HepG2 (cell line): ENCODE data around the gene OGFOD3. TPM values are rescaled to one million over a fixed set of nuclear protein-coding genes. Genes with fewer than 3 reads are reported as not detected.

ENCODE experiments used
- AHDC1 ChIP-seq: sonication (generic); formaldehyde crosslinking; IDR thresholded peaks from 2 replicates; pipeline ENCODE4 v1.5.1; 2020; ENCODE audit warnings: mild to moderate bottlenecking, missing genetic modification reagents, borderline replicate concordance
- CAMTA2 ChIP-seq: sonication (generic); formaldehyde crosslinking; IDR thresholded peaks from 2 replicates; pipeline ENCODE4 v1.4.0; 2020; ENCODE audit warnings: mild to moderate bottlenecking, missing genetic modification reagents, borderline replicate concordance
- CEBPZ ChIP-seq: IDR thresholded peaks from 2 replicates; pipeline ENCODE4 v1.6.1; 2012; ENCODE audit warnings: low read length, improper control_type of control experiment
- CENPX ChIP-seq: sonication (generic); formaldehyde crosslinking; IDR thresholded peaks from 2 replicates; pipeline ENCODE4 v1.9.0; 2021; ENCODE audit warnings: mild to moderate bottlenecking, missing genetic modification reagents, moderate library complexity
- FOXJ3 ChIP-seq: sonication (generic); formaldehyde crosslinking; IDR thresholded peaks from 2 replicates; pipeline ENCODE4 v1.4.0; 2020; ENCODE audit warnings: missing genetic modification reagents, mild to moderate bottlenecking, borderline replicate concordance
- HMG20B ChIP-seq: conservative IDR thresholded peaks from 2 replicates; pipeline ENCODE4 v1.6.1; 2016; ENCODE audit warnings: missing genetic modification reagents, missing compliant biosample characterization
- NFATC3 ChIP-seq: sonication (generic); formaldehyde crosslinking; IDR thresholded peaks from 2 replicates; pipeline ENCODE4 v1.5.1; 2020; ENCODE audit warnings: mild to moderate bottlenecking, missing genetic modification reagents
- PHF21A ChIP-seq: sonication (generic); formaldehyde crosslinking; IDR thresholded peaks from 2 replicates; pipeline ENCODE4 v1.5.0; 2020; ENCODE audit warnings: mild to moderate bottlenecking, missing genetic modification reagents
- PITX1 ChIP-seq: sonication (generic); formaldehyde crosslinking; IDR thresholded peaks from 2 replicates; pipeline ENCODE4 v1.5.1; 2020; ENCODE audit warnings: mild to moderate bottlenecking, missing genetic modification reagents
- WIZ ChIP-seq: sonication (generic); formaldehyde crosslinking; IDR thresholded peaks from 2 replicates; pipeline ENCODE4 v1.5.1; 2020; ENCODE audit warnings: mild to moderate bottlenecking, missing genetic modification reagents
- ZFP1 ChIP-seq: IDR thresholded peaks from 2 replicates; pipeline ENCODE4 v1.6.1; 2016
- ZKSCAN8 ChIP-seq: IDR thresholded peaks from 2 replicates; pipeline ENCODE4 v1.6.1; 2016; ENCODE audit warnings: borderline replicate concordance, missing genetic modification reagents, missing compliant biosample characterization
- ZNF331 ChIP-seq: sonication (generic); formaldehyde crosslinking; IDR thresholded peaks from 2 replicates; pipeline ENCODE4 v1.4.0; 2020; ENCODE audit warnings: missing genetic modification reagents
- ZNF552 ChIP-seq: sonication (generic); formaldehyde crosslinking; IDR thresholded peaks from 2 replicates; pipeline ENCODE4 v1.9.0; 2022; ENCODE audit warnings: missing genetic modification reagents, mild to moderate bottlenecking, borderline replicate concordance
- ZNF710 ChIP-seq: sonication (generic); formaldehyde crosslinking; IDR thresholded peaks from 2 replicates; pipeline ENCODE4 v1.5.0; 2020; ENCODE audit warnings: mild to moderate bottlenecking, missing genetic modification reagents, borderline replicate concordance
- polyA plus RNA-seq, 8 experiments: library from polyadenylated mRNA; depleted of rRNA in 3 of 8; stranded (reverse) in 7 of 8; unstranded in 1 of 8; fragments of >200 nt; fragmentation: Illumina TruSeq in 4 of 8; extraction: Trizol in 4 of 8; gene quantifications; 2 replicates each; pipeline versions ENCODE4 v1.2.1 to v1.2.3, GENCODE V29; 2011 to 2016; ENCODE audit warnings: low read depth in 4 of 8, missing spikeins in 1 of 8, mixed read lengths in 1 of 8; ENCODE audit not compliant: insufficient read depth in 1 of 8
- total RNA-seq, 5 experiments: library from RNA; depleted of rRNA; stranded (reverse); fragments of >200 nt; fragmentation: Illumina TruSeq; extraction: Trizol; gene quantifications; 2 replicates each; pipeline ENCODE4 v1.2.3, GENCODE V29; 2016; ENCODE audit warnings: low read depth in 1 of 5
- TF ChIP-seq, protein P1 (sequence below): sonication (generic); formaldehyde crosslinking; IDR thresholded peaks from 2 replicates; pipeline ENCODE4 v1.5.1; 2020; ENCODE audit warnings: missing genetic modification reagents, mild to moderate bottlenecking, borderline replicate concordance

OGFOD3 gene
- total and polyA plus RNA-seq, 2 of the 13 experiments (the other 11 are each of a cell fraction or from before 2014, with no cell fraction given): 40.0 to 42.1 TPM

GRCh38 chr17:82450357-82451106 lies 32.1 kb upstream of the OGFOD3 start, which contains the start of gene CYBC1 (continued):
- TF ChIP-seq CEBPZ (no peak), ZNF710 (CRISPR knock-in tag) (no peak), WIZ (CRISPR knock-in tag) (0 out of 2 replicates have a peak, but pooled peaks have one; percentile 22), CENPX (CRISPR knock-in tag) (no peak), PITX1 (CRISPR knock-in tag) (0 out of 2 replicates have a peak, but pooled peaks have one; percentile 26), ZNF552 (CRISPR knock-in tag) (peak; percentile 49; the same call in 1 of the 2 replicates), PHF21A (CRISPR knock-in tag) (peak; percentile 61; the same call in 1 of the 2 replicates), FOXJ3 (CRISPR knock-in tag) (no peak), ZNF331 (CRISPR knock-in tag) (no peak), ZFP1 (CRISPR knock-in tag) (0 out of 2 replicates have a peak, but pooled peaks have one; percentile 59), CAMTA2 (CRISPR knock-in tag) (peak; percentile 50; the same call in 1 of the 2 replicates), NFATC3 (CRISPR knock-in tag) (no peak), ZKSCAN8 (CRISPR knock-in tag) (peak; percentile 56; the same call in 1 of the 2 replicates), AHDC1 (no peak), HMG20B (CRISPR knock-in tag) (no peak)
- TF ChIP-seq, protein P1, sequence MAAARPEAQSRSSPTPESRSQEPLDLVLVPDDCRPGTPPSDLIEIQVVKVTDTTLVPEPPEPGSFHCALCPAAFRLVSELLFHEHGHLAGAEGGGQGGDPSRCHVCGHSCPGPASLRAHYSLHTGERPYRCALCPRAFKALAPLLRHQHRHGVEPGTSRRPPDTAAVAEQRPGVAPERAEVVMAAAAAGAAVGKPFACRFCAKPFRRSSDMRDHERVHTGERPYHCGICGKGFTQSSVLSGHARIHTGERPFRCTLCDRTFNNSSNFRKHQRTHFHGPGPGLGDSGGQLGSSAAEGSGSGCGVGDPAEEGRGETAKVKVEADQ (CRISPR knock-in tag): peak; percentile 57; the same call in 1 of the 2 replicates
